Mesendoderm (in vitro differentiated cells): ENCODE results near the gene OR51B4.
A peak's percentile ranks its signal among the peaks of the same experiment; 100 is the strongest.

Source experiments
- DNase-seq: peaks from one replicate; pipeline ENCODE4 v3.0.0; 2013
- H2AK5ac ChIP-seq: 2 replicates; pipeline ENCODE4 v1.6.1; 2013; ENCODE audit warnings: low read length, inconsistent platforms
- H2BK120ac ChIP-seq: 2 replicates; pipeline ENCODE4 v1.6.1; 2013; ENCODE audit warnings: low read depth, mild to moderate bottlenecking, low read length, moderate library complexity, mixed read lengths
- H2BK15ac ChIP-seq: replicated peaks from 2 replicates; pipeline ENCODE4 v1.6.1; 2013; ENCODE audit warnings: low read depth, mild to moderate bottlenecking, moderate library complexity
- H2BK5ac ChIP-seq: 2 replicates; pipeline ENCODE4 v1.6.1; 2013; ENCODE audit warnings: low read length, inconsistent platforms
- H3K18ac ChIP-seq: 2 replicates; pipeline ENCODE4 v1.6.1; 2013; ENCODE audit warnings: mild to moderate bottlenecking, low read length, mixed read lengths
- H3K23ac ChIP-seq: one replicate; pipeline ENCODE4 v1.6.1; 2013; ENCODE audit warnings: low read length
- H3K27ac ChIP-seq: 2 replicates; pipeline ENCODE4 v1.5.1; 2013; ENCODE audit warnings: low read depth, mild to moderate bottlenecking, inconsistent platforms, low read length, moderate library complexity
- H3K27me3 ChIP-seq: 2 replicates; pipeline ENCODE4 v1.6.1; 2013; ENCODE audit warnings: low read length, control low read depth, mild to moderate bottlenecking, inconsistent platforms; ENCODE audit not compliant: insufficient read depth, poor library complexity
- H3K36me3 ChIP-seq: 2 replicates; pipeline ENCODE4 v1.6.1; 2013; ENCODE audit warnings: low read length, inconsistent platforms; ENCODE audit not compliant: control insufficient read depth, insufficient read depth
- H3K4ac ChIP-seq: one replicate; pipeline ENCODE4 v1.6.1; 2013; ENCODE audit warnings: low read depth, mild to moderate bottlenecking, low read length, moderate library complexity
- H3K4me1 ChIP-seq: 2 replicates; pipeline ENCODE4 v1.6.1; 2013; ENCODE audit warnings: low read depth, low read length, inconsistent platforms; ENCODE audit not compliant: control insufficient read depth
- H3K4me2 ChIP-seq: 2 replicates; pipeline ENCODE4 v1.6.1; 2013; ENCODE audit warnings: low read length
- H3K4me3 ChIP-seq: 2 replicates; pipeline ENCODE4 v1.5.1; 2013; ENCODE audit warnings: mild to moderate bottlenecking, low read length
- H3K56ac ChIP-seq: one replicate; pipeline ENCODE4 v1.6.1; 2013; ENCODE audit warnings: low read length
- H3K79me1 ChIP-seq: 2 replicates; pipeline ENCODE4 v1.6.1; 2013; ENCODE audit warnings: low read length, inconsistent platforms
- H3K79me2 ChIP-seq: 2 replicates; pipeline ENCODE4 v1.6.1; 2013; ENCODE audit warnings: mild to moderate bottlenecking, low read length; ENCODE audit not compliant: control insufficient read depth, insufficient read depth
- H3K9ac ChIP-seq: 2 replicates; pipeline ENCODE4 v1.6.1; 2013; ENCODE audit warnings: low read length, inconsistent platforms
- H4K5ac ChIP-seq: one replicate; pipeline ENCODE4 v1.6.1; 2013; ENCODE audit warnings: low read length
- H4K8ac ChIP-seq: one replicate; pipeline ENCODE4 v1.6.1; 2013; ENCODE audit warnings: low read depth, mild to moderate bottlenecking, control low read depth, low read length, moderate library complexity
- WGBS: extraction: QIAGEN DNeasy Blood & Tissue Kit; methylation state at CpG from one replicate; pipeline ENCODE4 v1.1.7; 2013; ENCODE audit warnings: low lambda C conversion rate, missing lambda C conversion rate; ENCODE audit not compliant: insufficient coverage; ENCODE audit errors: extremely low coverage; 5-methylcytosine and 5-hydroxymethylcytosine counted together

Gene OR51B4

GRCh38 chr11:5269715-5270147, 32.0 kb downstream of the OR51B4 start, which contains the start of gene HBE1:
TSS of gene HBE1 (minus strand) at chr11:5269945. CDS start at chr11:5269890, 55 bp downstream.
- no peak within 1 kb of the TSS for H3K18ac ChIP-seq
- no peaks in the 10 kb centered on the region for H3K4me1 ChIP-seq
- H3K27me3 ChIP-seq: no peaks in the 10 kb centered on the region
- no peak within 1 kb of the TSS for H2BK5ac ChIP-seq
- H2BK15ac ChIP-seq: no peak within 1 kb of the TSS
- no peak within 1 kb of the TSS for H3K56ac ChIP-seq
- H3K27ac ChIP-seq: no peak within 1 kb of the TSS
- H2AK5ac ChIP-seq: no peak within 1 kb of the TSS
- no peaks in the 10 kb centered on the region for H3K79me1 ChIP-seq
- DNase-seq: no peak
- H3K79me2 ChIP-seq: no peaks in the 10 kb centered on the region
- no peak within 1 kb of the TSS for H3K4me2 ChIP-seq
- no peak within 1 kb of the TSS for H2BK120ac ChIP-seq
- H3K36me3 ChIP-seq: no peaks in the 10 kb centered on the region
- H3K4me3 ChIP-seq: no peak within 1 kb of the TSS
- H3K9ac ChIP-seq: no peak within 1 kb of the TSS
- WGBS: no CpG with 5 or more reads among the region's 4 CpGs
- no peak within 1 kb of the TSS for H3K23ac ChIP-seq
- no peak within 1 kb of the TSS for H4K5ac ChIP-seq
- H4K8ac ChIP-seq: no peak within 1 kb of the TSS
- H3K4ac ChIP-seq: no peak within 1 kb of the TSS

- Histone ChIP-seq H3K79me2 (no peaks in the 10 kb centered on the region), H3K4me3 (no peak overlapping the region), H3K27me3 (no peaks in the 10 kb centered on the region), H4K5ac (no peak overlapping the region), H2BK5ac (no peak overlapping the region), H3K9ac (no peak overlapping the region), H3K79me1 (no peaks in the 10 kb centered on the region), H3K23ac (no peak overlapping the region), H3K27ac (no peak overlapping the region), H3K36me3 (no peaks in the 10 kb centered on the region), H3K56ac (no peak overlapping the region), H3K18ac (no peak overlapping the region), H2AK5ac (no peak overlapping the region), H3K4ac (no peak overlapping the region), H4K8ac (no peak overlapping the region), H2BK120ac (no peak overlapping the region), H3K4me2 (no peak overlapping the region), H2BK15ac (no peak overlapping the region), H3K4me1 (no peaks in the 10 kb centered on the region)
- WGBS: no CpG with 5 or more reads among the region's 2 CpGs
- no peak for DNase-seq
Measured at GRCh38 chr11:5267033-5267563, 34.6 kb downstream of the OR51B4 start.

GRCh38 chr11:5266609-5267008, 35.1 kb downstream of the OR51B4 start:
- Histone ChIP-seq H3K79me2 (no peaks in the 10 kb centered on the region), H3K4me2 (no peak overlapping the region), H3K27ac (no peak overlapping the region), H3K4ac (no peak overlapping the region), H3K18ac (no peak overlapping the region), H3K79me1 (no peaks in the 10 kb centered on the region), H2BK15ac (no peak overlapping the region), H3K4me3 (no peak overlapping the region), H3K56ac (no peak overlapping the region), H2AK5ac (no peak overlapping the region), H3K9ac (no peak overlapping the region), H3K27me3 (no peaks in the 10 kb centered on the region), H4K8ac (no peak overlapping the region), H2BK120ac (no peak overlapping the region), H4K5ac (no peak overlapping the region), H3K23ac (no peak overlapping the region), H3K4me1 (no peaks in the 10 kb centered on the region), H2BK5ac (no peak overlapping the region), H3K36me3 (no peaks in the 10 kb centered on the region)
- DNase-seq: no peak

- Histone ChIP-seq H3K56ac (no peak overlapping the region), H3K4me2 (no peak overlapping the region), H2BK5ac (no peak overlapping the region), H3K79me1 (no peaks in the 10 kb centered on the region), H3K9ac (no peak overlapping the region), H4K5ac (no peak overlapping the region), H3K4ac (no peak overlapping the region), H3K18ac (no peak overlapping the region), H3K4me3 (no peak overlapping the region), H3K79me2 (no peaks in the 10 kb centered on the region), H2BK15ac (no peak overlapping the region), H4K8ac (no peak overlapping the region), H3K23ac (no peak overlapping the region), H3K27ac (no peak overlapping the region), H3K4me1 (no peaks in the 10 kb centered on the region), H3K27me3 (no peaks in the 10 kb centered on the region), H2AK5ac (no peak overlapping the region), H3K36me3 (no peaks in the 10 kb centered on the region), H2BK120ac (no peak overlapping the region)
- no CpG with 5 or more reads among the region's 2 CpGs for WGBS
- DNase-seq: no peak
Measured at GRCh38 chr11:5265832-5266231, 35.9 kb downstream of the OR51B4 start.

GRCh38 chr11:5258543-5259262, 43.0 kb downstream of the OR51B4 start:
- Histone ChIP-seq H3K23ac (no peak overlapping the region), H4K5ac (no peak overlapping the region), H3K27ac (no peak overlapping the region), H3K36me3 (no peaks in the 10 kb centered on the region), H3K27me3 (no peaks in the 10 kb centered on the region), H3K4ac (no peak overlapping the region), H3K79me1 (no peaks in the 10 kb centered on the region), H2BK120ac (no peak overlapping the region), H3K18ac (peak overlapping the region; percentile 39), H4K8ac (no peak overlapping the region), H2BK15ac (no peak overlapping the region), H2BK5ac (no peak overlapping the region), H3K4me2 (no peak overlapping the region), H3K56ac (no peak overlapping the region), H3K4me1 (no peaks in the 10 kb centered on the region), H3K4me3 (no peak overlapping the region), H2AK5ac (no peak overlapping the region), H3K79me2 (no peaks in the 10 kb centered on the region), H3K9ac (no peak overlapping the region)
- peak; percentile 72 for DNase-seq
- WGBS: no CpG with 5 or more reads among the region's 7 CpGs

GRCh38 chr11:5257296-5257695, 44.5 kb downstream of the OR51B4 start:
- no peaks in the 10 kb centered on the region for H3K36me3 ChIP-seq

More at GRCh38 chr11:5257296-5257695, 44.5 kb downstream of the OR51B4 start:
- Histone ChIP-seq H3K27me3 (no peaks in the 10 kb centered on the region), H3K79me1 (no peaks in the 10 kb centered on the region), H3K4me2 (no peak overlapping the region), H3K79me2 (no peaks in the 10 kb centered on the region), H3K56ac (no peak overlapping the region), H2BK5ac (no peak overlapping the region), H4K5ac (no peak overlapping the region), H3K4ac (no peak overlapping the region), H3K9ac (no peak overlapping the region), H3K18ac (no peak overlapping the region), H4K8ac (no peak overlapping the region), H2BK15ac (no peak overlapping the region), H2BK120ac (no peak overlapping the region), H3K23ac (no peak overlapping the region), H2AK5ac (no peak overlapping the region), H3K4me3 (no peak overlapping the region), H3K4me1 (no peaks in the 10 kb centered on the region), H3K27ac (no peak overlapping the region)
- peak; percentile 72 for DNase-seq
- WGBS: no CpG with 5 or more reads among the region's 2 CpGs
